ENCODE measurements around the gene KCNAB2.

- TF ChIP-seq, protein P1, sequence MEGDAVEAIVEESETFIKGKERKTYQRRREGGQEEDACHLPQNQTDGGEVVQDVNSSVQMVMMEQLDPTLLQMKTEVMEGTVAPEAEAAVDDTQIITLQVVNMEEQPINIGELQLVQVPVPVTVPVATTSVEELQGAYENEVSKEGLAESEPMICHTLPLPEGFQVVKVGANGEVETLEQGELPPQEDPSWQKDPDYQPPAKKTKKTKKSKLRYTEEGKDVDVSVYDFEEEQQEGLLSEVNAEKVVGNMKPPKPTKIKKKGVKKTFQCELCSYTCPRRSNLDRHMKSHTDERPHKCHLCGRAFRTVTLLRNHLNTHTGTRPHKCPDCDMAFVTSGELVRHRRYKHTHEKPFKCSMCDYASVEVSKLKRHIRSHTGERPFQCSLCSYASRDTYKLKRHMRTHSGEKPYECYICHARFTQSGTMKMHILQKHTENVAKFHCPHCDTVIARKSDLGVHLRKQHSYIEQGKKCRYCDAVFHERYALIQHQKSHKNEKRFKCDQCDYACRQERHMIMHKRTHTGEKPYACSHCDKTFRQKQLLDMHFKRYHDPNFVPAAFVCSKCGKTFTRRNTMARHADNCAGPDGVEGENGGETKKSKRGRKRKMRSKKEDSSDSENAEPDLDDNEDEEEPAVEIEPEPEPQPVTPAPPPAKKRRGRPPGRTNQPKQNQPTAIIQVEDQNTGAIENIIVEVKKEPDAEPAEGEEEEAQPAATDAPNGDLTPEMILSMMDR (IDR thresholded peaks at IDR 0.05; ENCODE audit: low read length), result no peak
- no peak for TF ChIP-seq EZH2 (optimal IDR thresholded peaks at IDR 0.05; ENCODE audit: low read depth, low read length)
Measured at GRCh38 chr1:5998051-5998905, 47.4 kb upstream of the KCNAB2 start.

Data from MM.1S (cell line).